PC-9 (cell line): Measurements from ENCODE around the gene CADPS2. TPM values are rescaled to one million over a fixed set of nuclear protein-coding genes. Genes with fewer than 3 reads are reported as not detected.

Experiments
- BruUV-seq: library from RNA; stranded (reverse); fragments of 400-500 nt; replicated peaks from 2 replicates; lab custom pipeline; 2021; lab: Mats Ljungman, UMichigan
- CTCF ChIA-PET: fragments of 300-600 bp; sonication (Branson Sonifier 250); formaldehyde crosslinking; loops from one replicate; lab custom pipeline; 2022; ENCODE audit warnings: antibody characterized with exemption; lab: Charles Lee
- POLR2A ChIA-PET: fragments of 300-600 bp; sonication (Branson Sonifier 250); formaldehyde crosslinking; loops from one replicate; lab custom pipeline; 2022; ENCODE audit warnings: antibody characterized with exemption; ENCODE audit not compliant: unreplicated experiment; lab: Charles Lee
- DNase-seq, 2 experiments: peaks; one replicate each; pipeline versions ENCODE4 v3.0.0 to v3.0.0-alpha.2; 2015 to 2022; ENCODE audit warnings: mixed read lengths in 1 of 2
- H2AFZ ChIP-seq: fragments of 200-600 bp; sonication (generic); 2 replicates; pipeline ENCODE4 v1.8.1; 2017; ENCODE audit warnings: antibody characterized with exemption
- H3F3A ChIP-seq: fragments of 200-600 bp; sonication (generic); 2 replicates; pipeline ENCODE4 v1.8.1; 2017; ENCODE audit warnings: antibody characterized with exemption, mild to moderate bottlenecking, low read depth; ENCODE audit not compliant: insufficient read depth
- H3K27ac ChIP-seq: fragments of 200-600 bp; sonication (generic); 2 replicates; pipeline ENCODE4 v1.6.1; 2016; ENCODE audit warnings: mixed run types
- H3K27me3 ChIP-seq: fragments of 200-600 bp; sonication (generic); 2 replicates; pipeline ENCODE4 v1.6.1; 2016; ENCODE audit warnings: low read depth, mixed run types; ENCODE audit not compliant: insufficient read depth
- H3K36me3 ChIP-seq: fragments of 200-600 bp; sonication (generic); 2 replicates; pipeline ENCODE4 v1.6.1; 2016; ENCODE audit warnings: low read depth, mixed run types
- H3K4me1 ChIP-seq: fragments of 200-600 bp; sonication (generic); replicated peaks from 2 replicates; pipeline ENCODE4 v1.6.1; 2016; ENCODE audit warnings: mixed run types; ENCODE audit not compliant: insufficient read depth
- H3K4me2 ChIP-seq: fragments of 200-600 bp; sonication (generic); 2 replicates; pipeline ENCODE4 v1.6.1; 2017; ENCODE audit warnings: mixed run types
- H3K4me3 ChIP-seq: fragments of 200-600 bp; sonication (generic); 2 replicates; pipeline ENCODE4 v1.6.1; 2016; ENCODE audit warnings: mixed run types
- H3K79me2 ChIP-seq: fragments of 200-600 bp; sonication (generic); 2 replicates; pipeline ENCODE4 v1.6.1; 2017; ENCODE audit warnings: low read depth, mixed run types
- H3K9me2 ChIP-seq: fragments of 200-600 bp; sonication (generic); 2 replicates; pipeline ENCODE4 v1.8.1; 2017; ENCODE audit warnings: mild to moderate bottlenecking; ENCODE audit not compliant: insufficient read depth
- H3K9me3 ChIP-seq: fragments of 200-600 bp; sonication (generic); 2 replicates; pipeline ENCODE4 v1.8.1; 2016; ENCODE audit warnings: low read depth; ENCODE audit not compliant: insufficient read depth
- H4K20me1 ChIP-seq: fragments of 200-600 bp; sonication (generic); 2 replicates; pipeline ENCODE4 v1.8.1; 2017; ENCODE audit not compliant: insufficient read depth
- EZH2 ChIP-seq: fragments of 200-600 bp; sonication (generic); IDR thresholded peaks from 2 replicates; pipeline ENCODE4 v1.8.0; 2017; ENCODE audit warnings: antibody characterized with exemption, low read depth
- intact Hi-C: fragments of 100-400 bp; cut with micrococcal nuclease; formaldehyde crosslinking; loops from one replicate; pipeline ENCODE4 v1.10.0; 2022; ENCODE audit not compliant: unreplicated experiment
- total RNA-seq: library from RNA; stranded (reverse); gene quantifications from 2 replicates; pipeline ENCODE4 v1.2.3, GENCODE V29; 2021
- TF ChIP-seq, protein P1 (sequence below): fragments of 200-600 bp; sonication (generic); conservative IDR thresholded peaks from 2 replicates; pipeline ENCODE4 v1.6.1; 2017; ENCODE audit warnings: mixed run types, antibody characterized with exemption, mild to moderate bottlenecking, moderate library complexity

The CADPS2 gene
- total RNA-seq, 1 experiment from 2014 or later, result 11.9 TPM

- no peak for DNase-seq
- Histone ChIP-seq H3K4me1 (no peaks in the 10 kb centered on the region), H3K36me3 (no peaks in the 10 kb centered on the region), H3K4me3 (0 out of 2 replicates have a peak overlapping the region, but pooled peaks have one; percentile 7), H2AFZ (no peak overlapping the region), H3K27ac (no peak overlapping the region), H3F3A (no peaks in the 10 kb centered on the region; the same call in 1 of the 2 replicates), H3K9me3 (no peaks in the 10 kb centered on the region), H3K27me3 (no peaks in the 10 kb centered on the region), H3K9me2 (no peaks in the 10 kb centered on the region; the same call in 1 of the 2 replicates), H3K79me2 (no peaks in the 10 kb centered on the region), H3K4me2 (peak overlapping the region; percentile 18; the same call in 1 of the 2 replicates), H4K20me1 (no peaks in the 10 kb centered on the region)
- intact Hi-C loops, result loop anchor here (2.0 kb wide), 1 partner anchor 53 kb away; the partner anchor contains the start of gene CADPS2
- no peak for TF ChIP-seq EZH2
- TF ChIP-seq, protein P1, sequence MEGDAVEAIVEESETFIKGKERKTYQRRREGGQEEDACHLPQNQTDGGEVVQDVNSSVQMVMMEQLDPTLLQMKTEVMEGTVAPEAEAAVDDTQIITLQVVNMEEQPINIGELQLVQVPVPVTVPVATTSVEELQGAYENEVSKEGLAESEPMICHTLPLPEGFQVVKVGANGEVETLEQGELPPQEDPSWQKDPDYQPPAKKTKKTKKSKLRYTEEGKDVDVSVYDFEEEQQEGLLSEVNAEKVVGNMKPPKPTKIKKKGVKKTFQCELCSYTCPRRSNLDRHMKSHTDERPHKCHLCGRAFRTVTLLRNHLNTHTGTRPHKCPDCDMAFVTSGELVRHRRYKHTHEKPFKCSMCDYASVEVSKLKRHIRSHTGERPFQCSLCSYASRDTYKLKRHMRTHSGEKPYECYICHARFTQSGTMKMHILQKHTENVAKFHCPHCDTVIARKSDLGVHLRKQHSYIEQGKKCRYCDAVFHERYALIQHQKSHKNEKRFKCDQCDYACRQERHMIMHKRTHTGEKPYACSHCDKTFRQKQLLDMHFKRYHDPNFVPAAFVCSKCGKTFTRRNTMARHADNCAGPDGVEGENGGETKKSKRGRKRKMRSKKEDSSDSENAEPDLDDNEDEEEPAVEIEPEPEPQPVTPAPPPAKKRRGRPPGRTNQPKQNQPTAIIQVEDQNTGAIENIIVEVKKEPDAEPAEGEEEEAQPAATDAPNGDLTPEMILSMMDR, result no peak
- CTCF ChIA-PET, result interaction anchor here (1.1 kb wide), 1 partner anchor 31 kb away, joined by 3 read pairs; no protein-coding TSS in a partner anchor
- BruUV-seq, result no TSS peak
- POLR2A ChIA-PET, result interaction anchor here (0.6 kb wide), 1 partner anchor 1396 kb away, joined by 30 read pairs; no protein-coding TSS in a partner anchor
Measured at GRCh38 chr7:122833888-122834570, 52.2 kb downstream of the CADPS2 start.

DNA sequence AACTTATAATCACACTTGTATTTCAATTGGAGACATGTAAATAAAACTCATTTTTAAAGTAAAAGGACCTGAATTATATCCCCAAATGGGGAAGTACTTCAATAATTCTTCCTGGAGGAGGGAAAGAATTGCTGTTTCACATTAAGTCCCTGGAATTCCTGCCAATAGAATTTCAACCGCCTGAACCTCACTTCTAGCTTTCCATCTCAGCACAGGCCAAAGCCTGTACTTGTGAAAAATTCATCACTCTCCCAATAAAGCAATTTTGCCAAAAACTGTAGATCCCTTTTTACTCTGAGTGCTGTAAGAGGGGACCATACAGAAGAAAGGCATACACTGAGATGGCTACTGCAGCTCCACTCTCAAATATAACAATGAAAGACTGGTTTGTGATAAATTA is 54.8 kb downstream of the CADPS2 start:
- H3F3A ChIP-seq, result no peaks in the 10 kb centered on the region; the same call in 1 of the 2 replicates
- no peak overlapping the region for H3K4me2 ChIP-seq
- no peaks in the 10 kb centered on the region for H3K36me3 ChIP-seq
- no peaks in the 10 kb centered on the region for H3K79me2 ChIP-seq
- no TSS peak for BruUV-seq
- no peak overlapping the region for H3K4me3 ChIP-seq
- no peaks in the 10 kb centered on the region for H4K20me1 ChIP-seq
- TF ChIP-seq, protein P1, result no peak
- TF ChIP-seq EZH2, result no peak
- no peak for DNase-seq
- ChIA-PET CTCF (no interaction called here), POLR2A (no interaction called here)
- intact Hi-C loops, result no loop called here
- H3K9me3 ChIP-seq, result no peaks in the 10 kb centered on the region
- no peaks in the 10 kb centered on the region; the same call in 1 of the 2 replicates for H3K9me2 ChIP-seq
- H2AFZ ChIP-seq, result no peak overlapping the region
- H3K4me1 ChIP-seq, result no peaks in the 10 kb centered on the region
- H3K27ac ChIP-seq, result no peak overlapping the region
- H3K27me3 ChIP-seq, result no peaks in the 10 kb centered on the region

DNA sequence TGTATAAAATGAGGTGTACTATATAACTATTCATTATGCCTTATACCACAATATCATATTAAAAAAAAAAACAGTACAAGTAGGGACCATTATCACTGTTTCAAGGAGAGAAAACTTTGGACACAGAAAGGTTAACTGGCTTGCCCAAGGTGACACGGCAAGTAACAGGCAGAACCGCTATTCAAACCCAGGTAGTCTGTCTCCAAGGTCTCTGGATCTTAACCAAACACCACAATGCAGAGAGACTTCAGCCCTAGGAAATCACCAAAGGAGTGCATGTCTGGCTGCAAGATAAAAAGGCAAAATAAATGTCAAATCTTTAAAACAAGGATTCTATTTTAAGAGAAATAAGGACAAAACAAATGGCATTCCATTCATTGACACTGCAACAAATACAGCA is 56.3 kb downstream of the CADPS2 start:
- H3K27me3 ChIP-seq, result no peaks in the 10 kb centered on the region
- ChIA-PET CTCF (no interaction called here), POLR2A (no interaction called here)
- H3K4me3 ChIP-seq, result no peak overlapping the region
- no peaks in the 10 kb centered on the region for H3K36me3 ChIP-seq
- intact Hi-C loops, result no loop called here
- H2AFZ ChIP-seq, result no peak overlapping the region
- DNase-seq, result no peak
- no peaks in the 10 kb centered on the region for H3K4me1 ChIP-seq
- H3K27ac ChIP-seq, result no peak overlapping the region
- TF ChIP-seq, protein P1, result no peak
- TF ChIP-seq EZH2, result no peak
- no peaks in the 10 kb centered on the region for H3K79me2 ChIP-seq
- H3K9me2 ChIP-seq, result no peaks in the 10 kb centered on the region; the same call in 1 of the 2 replicates
- no peaks in the 10 kb centered on the region for H3K9me3 ChIP-seq
- no TSS peak for BruUV-seq
- no peaks in the 10 kb centered on the region for H4K20me1 ChIP-seq
- no peaks in the 10 kb centered on the region; the same call in 1 of the 2 replicates for H3F3A ChIP-seq
- H3K4me2 ChIP-seq, result no peak overlapping the region
